Measurements from ENCODE around the gene CNN2. TPM values are rescaled to one million over a fixed set of nuclear protein-coding genes. Genes with fewer than 3 reads are reported as not detected.

The CNN2 gene
- total and polyA plus RNA-seq, 4 donors = 10.1 to 38.4 (median 26.8) TPM

DNA sequence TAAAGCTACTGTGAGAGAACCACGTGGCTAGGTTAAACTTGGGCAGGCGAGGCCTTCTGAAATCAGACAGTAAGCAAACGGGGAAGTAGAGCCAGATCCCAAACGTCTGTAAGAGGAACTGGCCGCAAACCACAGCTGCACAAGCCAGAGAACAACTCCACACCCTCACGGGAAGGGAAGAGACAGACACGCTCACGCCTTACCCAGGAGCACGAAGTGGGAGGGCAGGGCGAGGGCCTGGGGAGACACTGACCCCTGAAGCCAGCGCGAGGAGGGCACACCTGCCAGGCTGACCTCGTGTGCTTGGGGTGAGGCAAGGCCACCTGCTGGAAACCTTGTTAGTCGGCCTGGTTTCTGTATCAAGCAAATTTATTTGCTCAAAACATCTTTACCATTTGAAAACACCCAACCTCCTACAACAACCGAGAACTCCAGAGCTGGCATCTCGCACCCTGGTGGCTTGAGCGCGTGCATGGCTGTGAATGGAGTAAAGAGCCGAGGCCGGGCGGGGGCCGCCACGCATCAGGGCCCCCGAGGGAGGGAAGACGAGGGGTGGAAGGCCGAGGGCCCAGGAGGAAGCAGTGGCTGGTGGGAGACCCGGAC, 61.5 kb downstream of the CNN2 start:
- Histone ChIP-seq H3K9me3 (ENCODE audit: control insufficient read depth in 4 of 4, low read length in 3 of 4) (no peaks in the 10 kb centered on the region), H3K36me3 (ENCODE audit: control insufficient read depth in 4 of 4, insufficient read depth in 3 of 4, low read depth in 1 of 4, low read length in 3 of 4) (peaks cover 9 to 27% (median 22%) of the 10 kb centered on the region in 4 donors), H3K4me3 (ENCODE audit: low read depth in 1 of 3, low read length in 3 of 3) (no peak overlapping the region), H3K4me1 (ENCODE audit: control insufficient read depth in 4 of 4, insufficient read depth in 4 of 4, low read length in 3 of 4) (peaks cover 0 to 18% (median 3%) of the 10 kb centered on the region in 4 donors), H3K27ac (ENCODE audit: low read depth in 1 of 2, low read length in 2 of 2) (peak overlapping the region; percentile 20 to 55), H3K27me3 (ENCODE audit: control insufficient read depth in 4 of 4, insufficient read depth in 4 of 4, low read length in 3 of 4) (no peaks in the 10 kb centered on the region), H3K9ac (ENCODE audit: low read depth in 1 of 2, low read length in 2 of 2) (no peak overlapping the region)
- 69% methylated on average over 27 of the region's 27 CpGs for WGBS
- TF ChIP-seq, protein P1, sequence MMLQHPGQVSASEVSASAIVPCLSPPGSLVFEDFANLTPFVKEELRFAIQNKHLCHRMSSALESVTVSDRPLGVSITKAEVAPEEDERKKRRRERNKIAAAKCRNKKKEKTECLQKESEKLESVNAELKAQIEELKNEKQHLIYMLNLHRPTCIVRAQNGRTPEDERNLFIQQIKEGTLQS (IDR thresholded peaks at IDR 0.05) = no peak
- no peak for TF ChIP-seq RXRA (IDR thresholded peaks at IDR 0.05)
- DNase-seq (ENCODE audit: low spot score) = no peak

DNA sequence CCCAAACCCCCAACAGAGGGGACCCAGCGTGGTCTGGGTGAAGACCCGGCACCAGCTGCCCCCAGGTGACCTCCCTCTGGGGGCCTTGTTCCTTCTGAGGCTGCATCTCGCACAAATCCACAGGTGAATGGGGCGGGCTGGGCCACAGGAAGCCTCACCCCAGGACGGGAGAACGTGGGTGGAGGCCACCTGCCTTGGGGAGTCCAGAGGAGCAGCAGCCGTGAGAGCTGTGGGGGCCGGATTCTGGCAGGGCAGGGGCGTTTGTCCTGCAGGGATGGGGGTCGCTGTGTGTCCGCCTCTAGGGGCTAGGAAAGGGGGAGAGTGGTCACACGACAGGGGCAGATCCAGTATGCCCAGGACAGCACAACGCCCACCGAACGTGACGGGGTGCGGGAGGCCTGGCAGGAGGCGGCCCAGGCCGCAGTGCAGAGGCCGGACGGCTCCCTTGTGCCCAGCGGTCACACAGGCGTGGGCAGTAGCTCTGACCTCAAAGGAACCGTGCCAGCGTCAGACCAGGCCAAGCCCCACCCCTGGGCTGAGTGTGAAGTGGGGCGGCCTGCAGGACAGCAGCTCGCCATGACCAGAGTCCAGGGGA, 62.1 kb downstream of the CNN2 start:
- no peak overlapping the region for H3K4me3 ChIP-seq (ENCODE audit: low read depth in 1 of 3, low read length in 3 of 3)
- peak overlapping the region; percentile 20 to 55 for H3K27ac ChIP-seq (ENCODE audit: low read depth in 1 of 2, low read length in 2 of 2)
- DNase-seq (ENCODE audit: low spot score) = no peak
- H3K9me3 ChIP-seq (ENCODE audit: control insufficient read depth in 4 of 4, low read length in 3 of 4) = no peaks in the 10 kb centered on the region
- 77% methylated on average over 27 of the region's 27 CpGs for WGBS
- peaks cover 9 to 27% (median 23%) of the 10 kb centered on the region in 4 donors for H3K36me3 ChIP-seq (ENCODE audit: control insufficient read depth in 4 of 4, insufficient read depth in 3 of 4, low read depth in 1 of 4, low read length in 3 of 4)
- no peaks in the 10 kb centered on the region for H3K27me3 ChIP-seq (ENCODE audit: control insufficient read depth in 4 of 4, insufficient read depth in 4 of 4, low read length in 3 of 4)
- TF ChIP-seq GABPA (IDR thresholded peaks at IDR 0.05 in 1 of 2, conservative IDR thresholded peaks at IDR 0.05 in 1 of 2) = no peak
- TF ChIP-seq, protein P2, sequence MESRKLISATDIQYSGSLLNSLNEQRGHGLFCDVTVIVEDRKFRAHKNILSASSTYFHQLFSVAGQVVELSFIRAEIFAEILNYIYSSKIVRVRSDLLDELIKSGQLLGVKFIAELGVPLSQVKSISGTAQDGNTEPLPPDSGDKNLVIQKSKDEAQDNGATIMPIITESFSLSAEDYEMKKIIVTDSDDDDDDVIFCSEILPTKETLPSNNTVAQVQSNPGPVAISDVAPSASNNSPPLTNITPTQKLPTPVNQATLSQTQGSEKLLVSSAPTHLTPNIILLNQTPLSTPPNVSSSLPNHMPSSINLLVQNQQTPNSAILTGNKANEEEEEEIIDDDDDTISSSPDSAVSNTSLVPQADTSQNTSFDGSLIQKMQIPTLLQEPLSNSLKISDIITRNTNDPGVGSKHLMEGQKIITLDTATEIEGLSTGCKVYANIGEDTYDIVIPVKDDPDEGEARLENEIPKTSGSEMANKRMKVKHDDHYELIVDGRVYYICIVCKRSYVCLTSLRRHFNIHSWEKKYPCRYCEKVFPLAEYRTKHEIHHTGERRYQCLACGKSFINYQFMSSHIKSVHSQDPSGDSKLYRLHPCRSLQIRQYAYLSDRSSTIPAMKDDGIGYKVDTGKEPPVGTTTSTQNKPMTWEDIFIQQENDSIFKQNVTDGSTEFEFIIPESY (IDR thresholded peaks at IDR 0.05) = no peak
- no peak for TF ChIP-seq YY1 (IDR thresholded peaks at IDR 0.05)
- TF ChIP-seq, protein P3, sequence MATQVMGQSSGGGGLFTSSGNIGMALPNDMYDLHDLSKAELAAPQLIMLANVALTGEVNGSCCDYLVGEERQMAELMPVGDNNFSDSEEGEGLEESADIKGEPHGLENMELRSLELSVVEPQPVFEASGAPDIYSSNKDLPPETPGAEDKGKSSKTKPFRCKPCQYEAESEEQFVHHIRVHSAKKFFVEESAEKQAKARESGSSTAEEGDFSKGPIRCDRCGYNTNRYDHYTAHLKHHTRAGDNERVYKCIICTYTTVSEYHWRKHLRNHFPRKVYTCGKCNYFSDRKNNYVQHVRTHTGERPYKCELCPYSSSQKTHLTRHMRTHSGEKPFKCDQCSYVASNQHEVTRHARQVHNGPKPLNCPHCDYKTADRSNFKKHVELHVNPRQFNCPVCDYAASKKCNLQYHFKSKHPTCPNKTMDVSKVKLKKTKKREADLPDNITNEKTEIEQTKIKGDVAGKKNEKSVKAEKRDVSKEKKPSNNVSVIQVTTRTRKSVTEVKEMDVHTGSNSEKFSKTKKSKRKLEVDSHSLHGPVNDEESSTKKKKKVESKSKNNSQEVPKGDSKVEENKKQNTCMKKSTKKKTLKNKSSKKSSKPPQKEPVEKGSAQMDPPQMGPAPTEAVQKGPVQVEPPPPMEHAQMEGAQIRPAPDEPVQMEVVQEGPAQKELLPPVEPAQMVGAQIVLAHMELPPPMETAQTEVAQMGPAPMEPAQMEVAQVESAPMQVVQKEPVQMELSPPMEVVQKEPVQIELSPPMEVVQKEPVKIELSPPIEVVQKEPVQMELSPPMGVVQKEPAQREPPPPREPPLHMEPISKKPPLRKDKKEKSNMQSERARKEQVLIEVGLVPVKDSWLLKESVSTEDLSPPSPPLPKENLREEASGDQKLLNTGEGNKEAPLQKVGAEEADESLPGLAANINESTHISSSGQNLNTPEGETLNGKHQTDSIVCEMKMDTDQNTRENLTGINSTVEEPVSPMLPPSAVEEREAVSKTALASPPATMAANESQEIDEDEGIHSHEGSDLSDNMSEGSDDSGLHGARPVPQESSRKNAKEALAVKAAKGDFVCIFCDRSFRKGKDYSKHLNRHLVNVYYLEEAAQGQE (IDR thresholded peaks at IDR 0.05) = no peak
- no peak for TF ChIP-seq NR2F2 (IDR thresholded peaks at IDR 0.05)
- no peak for TF ChIP-seq RAD21 (IDR thresholded peaks at IDR 0.05)
- no peak for TF ChIP-seq HNF4G (IDR thresholded peaks at IDR 0.05)
- no peak for TF ChIP-seq FOXA1 (IDR thresholded peaks at IDR 0.05)
- TF ChIP-seq, protein P4, sequence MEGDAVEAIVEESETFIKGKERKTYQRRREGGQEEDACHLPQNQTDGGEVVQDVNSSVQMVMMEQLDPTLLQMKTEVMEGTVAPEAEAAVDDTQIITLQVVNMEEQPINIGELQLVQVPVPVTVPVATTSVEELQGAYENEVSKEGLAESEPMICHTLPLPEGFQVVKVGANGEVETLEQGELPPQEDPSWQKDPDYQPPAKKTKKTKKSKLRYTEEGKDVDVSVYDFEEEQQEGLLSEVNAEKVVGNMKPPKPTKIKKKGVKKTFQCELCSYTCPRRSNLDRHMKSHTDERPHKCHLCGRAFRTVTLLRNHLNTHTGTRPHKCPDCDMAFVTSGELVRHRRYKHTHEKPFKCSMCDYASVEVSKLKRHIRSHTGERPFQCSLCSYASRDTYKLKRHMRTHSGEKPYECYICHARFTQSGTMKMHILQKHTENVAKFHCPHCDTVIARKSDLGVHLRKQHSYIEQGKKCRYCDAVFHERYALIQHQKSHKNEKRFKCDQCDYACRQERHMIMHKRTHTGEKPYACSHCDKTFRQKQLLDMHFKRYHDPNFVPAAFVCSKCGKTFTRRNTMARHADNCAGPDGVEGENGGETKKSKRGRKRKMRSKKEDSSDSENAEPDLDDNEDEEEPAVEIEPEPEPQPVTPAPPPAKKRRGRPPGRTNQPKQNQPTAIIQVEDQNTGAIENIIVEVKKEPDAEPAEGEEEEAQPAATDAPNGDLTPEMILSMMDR (IDR thresholded peaks at IDR 0.05; ENCODE audit: low read depth, low read length, missing input control) = no peak
- TF ChIP-seq, protein P1 (IDR thresholded peaks at IDR 0.05) = no peak
- no peak for TF ChIP-seq RXRA (IDR thresholded peaks at IDR 0.05)
- no peak for TF ChIP-seq JUND (IDR thresholded peaks at IDR 0.05)
- no peak for TF ChIP-seq HNF4A (conservative IDR thresholded peaks at IDR 0.05)
- no peak for TF ChIP-seq TAF1 (conservative IDR thresholded peaks at IDR 0.05)
- TF ChIP-seq, protein P5, sequence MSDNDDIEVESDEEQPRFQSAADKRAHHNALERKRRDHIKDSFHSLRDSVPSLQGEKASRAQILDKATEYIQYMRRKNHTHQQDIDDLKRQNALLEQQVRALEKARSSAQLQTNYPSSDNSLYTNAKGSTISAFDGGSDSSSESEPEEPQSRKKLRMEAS (IDR thresholded peaks at IDR 0.05) = no peak
- H3K4me1 ChIP-seq (ENCODE audit: control insufficient read depth in 4 of 4, insufficient read depth in 4 of 4, low read length in 3 of 4) = peaks cover 3 to 21% (median 7%) of the 10 kb centered on the region in 4 donors
- H3K9ac ChIP-seq (ENCODE audit: low read depth in 1 of 2, low read length in 2 of 2) = no peak overlapping the region

Measured in liver (tissue), 9 donors.